GM21447 (cell line): Measurements from ENCODE around the gene MBD5.

ENCODE experiments used
- ATAC-seq: cut with Tn5 transposase; IDR thresholded peaks from one replicate; pipeline ENCODE4 v1.9.1; 2021; ENCODE audit not compliant: unreplicated experiment

The MBD5 gene

DNA sequence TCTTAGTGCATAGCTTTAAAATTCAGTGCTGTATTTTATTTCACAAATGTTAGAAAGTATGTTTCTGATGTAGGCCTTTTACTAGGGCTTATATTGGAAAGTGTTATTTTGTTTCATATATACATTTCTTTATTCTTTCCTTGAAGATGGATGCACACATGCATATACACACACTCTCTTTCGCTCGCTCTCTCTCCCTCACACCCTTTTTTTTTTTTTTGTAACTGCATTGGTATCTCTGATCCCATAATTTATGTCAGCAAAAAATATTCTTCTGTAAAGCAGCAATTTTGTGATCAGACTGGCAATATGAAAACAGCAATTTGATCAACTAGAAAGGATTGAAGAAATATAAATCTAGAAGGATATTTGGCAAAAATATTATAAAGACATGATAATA lies 2.0 kb downstream of the MBD5 start:
- no peak for ATAC-seq

DNA sequence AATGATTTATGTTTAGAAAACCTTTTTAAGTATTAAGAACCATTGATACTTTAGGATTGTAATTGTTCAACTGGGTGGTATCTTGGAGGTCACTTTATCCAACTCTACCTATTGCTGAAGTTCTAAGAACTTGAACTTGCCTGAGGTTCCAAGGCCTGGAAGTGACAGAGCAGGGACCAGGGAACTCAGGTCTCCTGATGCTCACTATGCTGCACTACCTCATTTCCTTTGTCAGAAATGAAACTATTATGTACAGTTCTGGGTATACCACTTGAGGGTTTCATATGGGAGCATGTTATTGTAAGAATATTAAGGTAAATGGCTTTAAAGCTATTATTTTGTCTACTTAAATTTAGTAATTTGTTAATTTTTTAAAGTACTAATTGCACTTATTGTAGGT lies 3.0 kb downstream of the MBD5 start:
- ATAC-seq, result peak; percentile 32

DNA sequence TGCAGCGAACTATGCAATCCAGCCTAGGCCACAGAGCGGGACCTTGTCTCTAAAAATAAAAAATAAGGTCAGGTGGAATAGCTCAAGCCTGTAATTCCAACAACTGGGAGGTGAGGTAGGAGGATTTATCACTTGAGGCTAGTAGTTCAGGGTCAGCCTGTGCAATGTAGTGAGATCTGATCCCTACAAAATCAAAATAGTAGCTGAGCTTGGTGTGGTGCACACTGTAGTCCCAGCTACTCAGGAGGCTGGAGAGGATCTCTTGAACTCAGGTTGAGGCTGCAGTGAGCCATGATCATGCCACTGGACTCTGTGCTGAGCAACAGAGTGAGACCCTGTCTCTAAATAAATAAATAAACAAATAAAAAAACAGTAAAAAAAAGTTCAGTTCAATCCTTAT lies 5.7 kb downstream of the MBD5 start:
- ATAC-seq, result no peak

DNA sequence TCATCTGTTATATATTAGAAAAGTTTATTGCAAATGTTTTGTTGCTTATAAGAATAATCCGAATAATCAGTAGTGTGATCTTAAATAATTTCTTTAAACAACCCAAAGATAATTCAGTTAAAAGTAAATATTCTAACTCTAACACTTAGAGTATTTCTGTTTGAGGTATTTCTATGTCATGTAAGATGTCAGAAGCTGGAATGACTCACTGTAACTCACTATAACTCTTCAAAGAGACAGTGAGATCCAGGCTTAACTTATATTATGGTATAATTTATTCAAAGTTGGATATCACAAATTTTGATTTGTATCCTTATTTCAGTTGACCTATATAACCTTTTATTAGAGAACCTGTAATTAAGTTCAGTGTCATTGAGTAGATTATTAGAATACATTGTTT lies 6.9 kb downstream of the MBD5 start:
- no peak for ATAC-seq

DNA sequence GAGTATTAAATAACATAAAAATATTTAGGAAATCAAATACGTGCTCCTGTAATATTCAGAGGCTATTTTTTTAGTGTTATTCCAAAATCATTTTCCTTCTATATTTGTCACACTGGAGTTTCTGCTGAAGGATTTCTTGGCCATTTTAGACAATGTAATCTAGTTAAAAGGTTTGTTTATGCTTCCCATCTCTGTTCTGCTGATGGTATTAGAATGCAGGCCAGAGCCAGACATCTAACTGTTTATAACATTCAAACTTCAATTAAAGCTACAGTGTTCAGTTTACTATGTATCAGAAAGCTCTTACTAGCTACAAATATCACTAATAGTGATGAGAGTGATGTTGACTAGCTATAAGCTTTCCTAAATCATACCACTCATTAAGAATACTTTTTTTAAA lies 7.9 kb downstream of the MBD5 start:
- no peak for ATAC-seq

DNA sequence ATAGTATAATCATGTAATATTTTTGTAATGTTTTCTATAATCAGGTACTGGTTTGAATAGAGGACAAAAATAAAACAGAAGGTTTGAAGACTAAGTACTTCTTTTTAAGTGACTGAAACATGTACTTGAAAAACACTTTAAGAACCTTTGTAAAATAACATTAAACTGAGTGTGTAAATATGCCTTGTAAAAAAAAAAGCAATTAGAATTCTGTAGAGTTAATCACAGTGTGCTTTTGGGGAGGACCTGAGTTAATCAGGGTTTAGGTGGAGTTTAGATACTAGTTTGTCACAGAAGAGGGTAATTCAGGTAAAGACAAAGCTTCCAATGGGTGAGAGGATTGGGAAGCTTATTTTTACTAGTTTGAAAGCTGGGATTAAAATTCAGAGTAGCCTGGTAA lies 10.3 kb downstream of the MBD5 start:
- no peak for ATAC-seq

DNA sequence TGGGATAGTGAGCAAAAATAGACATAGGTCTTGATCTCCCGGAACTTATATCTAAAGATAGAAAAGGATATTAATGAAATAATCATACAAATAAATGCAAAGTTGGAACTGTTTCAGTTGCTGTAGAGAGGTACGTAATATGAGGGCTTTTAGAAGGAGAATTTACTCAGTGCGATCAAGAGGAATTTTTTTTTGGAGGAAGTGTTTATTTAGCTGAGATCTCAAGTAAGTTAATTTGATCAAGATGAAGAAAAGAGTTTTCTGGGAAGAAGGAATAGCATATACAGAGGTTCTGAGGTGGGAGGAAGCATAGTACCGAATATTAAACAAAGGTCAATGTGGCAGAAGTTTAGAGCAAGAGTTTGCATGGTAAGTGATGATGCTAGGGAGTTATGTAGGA lies 11.3 kb downstream of the MBD5 start:
- ATAC-seq, result no peak

DNA sequence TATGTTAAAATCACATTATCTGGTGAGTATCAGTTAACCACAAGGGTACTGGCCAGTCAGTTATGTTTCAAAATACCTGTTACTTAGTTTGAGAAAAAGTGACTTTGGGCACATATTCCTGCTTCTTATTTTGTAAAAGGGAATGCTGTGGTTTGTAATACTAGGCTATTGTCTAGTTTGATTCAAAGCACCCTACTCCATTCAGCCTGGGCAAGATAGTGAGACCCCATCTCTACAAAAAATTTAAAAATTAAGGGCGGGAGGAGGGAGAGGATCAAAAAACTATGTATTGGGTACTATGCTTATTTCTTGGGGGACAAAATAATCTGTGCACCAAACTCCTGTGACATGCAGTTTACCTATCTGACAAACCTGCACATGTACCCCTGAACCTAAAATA lies 18.9 kb downstream of the MBD5 start:
- ATAC-seq, result no peak

DNA sequence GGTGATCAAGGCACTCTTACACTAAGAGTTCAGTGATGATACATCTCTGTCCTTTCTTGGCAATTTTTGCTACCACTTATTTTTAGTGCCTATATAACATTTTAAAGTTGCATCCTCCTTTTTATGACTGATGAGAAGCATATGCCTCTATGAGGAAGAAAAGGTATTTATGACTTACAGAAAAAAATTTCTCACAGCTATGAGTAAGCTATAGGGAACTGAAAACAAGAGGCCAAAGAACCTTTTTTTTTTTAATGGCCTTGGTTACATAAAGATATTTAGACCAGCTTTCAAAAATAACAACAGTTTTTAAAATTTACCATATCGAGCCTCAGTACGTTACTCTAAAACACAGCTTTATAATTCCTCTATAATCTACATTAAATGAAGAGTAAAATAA lies 21.3 kb downstream of the MBD5 start:
- ATAC-seq, result peak; percentile 78

DNA sequence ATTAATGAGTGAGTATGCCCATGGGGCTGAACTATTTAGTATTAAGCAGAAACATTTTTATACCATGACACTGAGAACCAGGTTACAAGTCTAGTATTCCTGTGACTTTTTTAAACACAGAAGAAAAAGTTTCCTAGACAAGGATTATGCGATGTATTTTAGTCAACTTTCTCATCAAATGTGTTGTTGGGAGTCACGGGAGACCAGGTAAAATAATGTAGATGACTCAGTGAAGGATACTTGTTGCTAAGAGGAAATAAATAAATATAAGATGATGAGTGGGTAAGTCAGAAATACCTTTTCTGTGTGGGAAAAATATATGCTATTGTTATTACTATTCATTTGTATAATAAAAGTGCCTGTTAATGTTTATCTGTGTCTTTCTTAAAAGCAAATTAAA lies 23.4 kb downstream of the MBD5 start:
- no peak for ATAC-seq

DNA sequence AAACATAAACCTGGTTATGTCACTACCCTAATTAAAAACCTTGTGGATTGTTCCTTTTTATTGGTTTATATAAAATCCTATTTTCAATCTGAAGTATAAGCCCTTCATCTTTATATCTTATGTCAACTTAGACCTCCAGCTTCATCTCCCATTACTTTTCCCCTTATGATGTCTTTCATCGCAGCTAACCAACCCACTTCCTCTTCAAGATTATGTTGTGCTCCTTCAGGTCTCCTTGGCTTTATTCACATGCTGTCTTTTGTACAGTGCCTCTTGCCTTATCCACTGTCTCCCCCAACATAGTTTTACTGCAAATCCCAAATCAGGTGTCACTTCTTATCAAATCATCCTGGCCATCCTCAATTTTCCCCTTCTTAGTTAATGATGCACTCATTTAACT lies 25.9 kb downstream of the MBD5 start:
- no peak for ATAC-seq

DNA sequence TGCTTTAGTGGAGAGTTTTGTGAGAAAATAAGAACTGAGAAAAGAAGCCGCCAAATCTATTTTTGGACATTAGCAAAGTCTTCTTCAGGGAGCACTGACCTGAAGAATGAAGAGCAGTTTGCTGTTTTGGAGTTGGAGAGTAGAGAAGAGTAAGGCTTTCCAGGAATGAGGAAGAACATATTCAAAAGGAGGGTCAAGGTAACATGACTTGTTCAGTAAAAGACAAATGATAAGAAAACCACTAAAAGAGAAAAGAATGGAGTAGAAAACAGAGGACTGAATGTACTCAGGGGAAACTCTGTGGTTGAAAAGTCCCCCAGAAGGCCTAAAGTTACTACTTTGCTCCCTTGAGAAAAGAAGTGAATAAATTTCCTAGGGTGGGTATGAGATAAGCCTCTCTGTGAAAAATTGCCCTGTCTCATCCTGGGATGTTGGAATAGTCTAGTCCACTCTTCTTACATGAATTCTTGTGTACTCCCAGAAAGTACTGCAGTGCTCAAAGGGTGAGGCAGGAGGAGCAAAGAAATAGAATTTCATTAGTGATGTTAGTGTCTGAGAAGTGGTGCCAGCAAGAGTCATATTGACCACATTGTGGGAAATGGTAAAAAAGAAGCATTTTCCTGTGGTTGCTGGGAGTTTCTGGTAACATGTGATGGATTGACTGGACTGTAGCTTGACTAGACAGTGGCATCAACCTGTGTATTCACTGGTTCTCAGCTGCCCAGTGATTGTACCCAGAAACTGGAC lies 27.8 kb downstream of the MBD5 start:
- peak; percentile 66 for ATAC-seq

DNA sequence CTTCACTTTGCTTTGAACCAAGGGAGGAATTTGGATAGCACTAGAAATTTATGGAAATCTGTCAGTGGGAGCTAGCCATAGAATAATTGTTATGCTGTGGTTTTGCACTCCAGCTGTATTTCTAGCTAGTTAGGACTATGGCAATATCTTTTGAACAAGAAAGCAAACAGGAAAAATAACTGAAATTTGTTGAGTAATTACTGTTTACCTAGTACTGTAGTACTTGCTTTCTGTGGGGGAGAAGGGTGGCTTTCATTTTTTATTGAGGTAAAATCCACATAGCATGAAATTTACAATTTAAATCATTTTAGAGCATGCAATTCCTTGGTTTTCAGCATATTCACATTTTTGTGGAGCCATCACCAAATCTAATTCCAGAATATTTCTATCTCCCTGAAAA lies 28.4 kb downstream of the MBD5 start:
- peak; percentile 7 for ATAC-seq

DNA sequence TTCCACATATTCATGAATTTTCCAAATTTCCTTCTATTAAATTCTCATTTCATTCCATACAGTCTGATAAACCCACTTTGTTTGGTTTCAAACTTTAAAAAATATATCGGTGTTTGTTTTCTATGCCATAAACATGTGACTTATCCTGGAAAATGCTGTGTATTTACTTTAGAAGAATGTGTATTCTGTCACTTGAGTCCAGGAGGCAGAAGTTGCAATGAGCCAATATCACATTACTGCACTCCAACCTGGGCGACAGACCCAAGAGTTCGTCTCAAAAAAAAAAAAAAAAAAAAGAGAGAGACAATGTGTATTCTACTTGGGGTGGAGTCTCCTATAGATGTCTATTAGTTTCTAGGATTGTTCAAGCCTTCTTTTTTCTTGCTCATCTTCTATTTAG lies 31.8 kb downstream of the MBD5 start:
- no peak for ATAC-seq

DNA sequence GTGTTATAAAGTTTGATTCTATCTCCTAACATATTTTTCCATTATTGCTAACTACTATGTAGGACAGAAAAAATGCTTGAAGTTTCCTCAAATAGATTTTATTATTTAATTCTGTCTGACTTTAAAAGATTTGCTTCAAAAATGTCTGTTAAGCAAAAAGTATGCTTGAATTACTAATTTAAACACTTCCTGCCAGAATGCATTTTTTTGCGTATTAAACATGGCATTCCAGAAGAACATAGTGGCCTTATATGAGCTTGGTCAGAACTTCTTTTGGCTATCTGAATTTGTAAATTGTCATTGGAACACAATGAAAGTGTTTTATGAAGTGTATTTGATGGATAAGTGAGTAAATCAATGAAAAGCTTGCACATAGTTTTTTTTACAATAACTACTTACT lies 37.8 kb downstream of the MBD5 start:
- no peak for ATAC-seq

DNA sequence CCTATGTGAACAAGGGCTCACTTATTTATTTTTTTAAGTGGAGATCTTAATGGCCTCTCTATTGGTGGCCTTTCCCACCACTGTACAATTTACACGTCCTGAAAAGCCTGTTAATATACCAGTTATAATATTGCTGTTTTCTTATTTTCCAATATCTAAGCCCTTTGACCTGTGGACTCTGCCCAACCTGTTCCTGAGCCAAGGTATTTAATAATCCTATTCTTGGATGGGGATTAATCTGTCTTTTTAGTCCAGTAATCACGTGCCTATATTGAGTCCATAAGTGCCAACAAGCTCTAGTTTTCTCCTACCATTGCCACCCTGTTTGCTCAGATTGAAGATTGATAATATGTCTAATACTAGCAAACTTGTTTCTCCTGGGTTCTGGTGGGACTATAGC lies 42.7 kb downstream of the MBD5 start:
- no peak for ATAC-seq

DNA sequence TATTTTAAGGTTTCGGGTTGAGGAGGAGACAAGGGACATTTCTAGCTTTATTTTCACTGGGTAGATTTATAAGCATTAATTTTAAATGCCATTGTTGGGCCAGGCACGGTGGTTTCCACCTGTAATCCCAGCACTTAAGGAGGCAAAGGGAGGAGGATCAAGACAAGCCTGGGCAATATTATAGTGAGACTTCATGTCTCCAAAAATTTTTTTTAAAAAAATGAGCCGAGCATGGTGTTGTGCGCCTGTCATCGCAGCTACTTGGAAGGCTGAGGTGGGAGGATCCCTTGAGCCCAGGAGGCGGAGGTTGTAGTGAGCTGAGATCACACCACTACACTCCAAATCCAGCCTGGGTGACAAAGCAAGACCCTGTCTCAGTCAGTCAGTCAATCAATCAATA lies 45.0 kb downstream of the MBD5 start:
- no peak for ATAC-seq

DNA sequence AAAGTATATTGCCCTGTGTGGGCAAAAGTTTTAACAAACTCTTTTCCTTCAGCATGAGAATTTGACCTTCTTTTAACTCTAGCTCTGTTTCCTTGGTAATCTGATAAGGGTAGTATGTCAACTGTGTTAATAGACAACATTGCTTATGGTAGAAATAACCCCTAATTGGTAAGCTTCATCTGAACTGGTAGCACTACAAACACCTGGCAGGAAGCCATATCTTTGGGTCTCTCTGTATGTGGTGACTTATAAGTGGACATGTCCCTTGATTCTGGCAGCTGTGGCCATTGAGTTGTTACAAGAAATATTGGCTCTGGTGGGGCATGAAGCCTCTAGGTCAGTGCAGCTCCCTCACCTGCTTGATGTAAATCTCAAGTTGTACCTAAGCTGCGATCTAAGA lies 46.9 kb downstream of the MBD5 start:
- ATAC-seq, result no peak

DNA sequence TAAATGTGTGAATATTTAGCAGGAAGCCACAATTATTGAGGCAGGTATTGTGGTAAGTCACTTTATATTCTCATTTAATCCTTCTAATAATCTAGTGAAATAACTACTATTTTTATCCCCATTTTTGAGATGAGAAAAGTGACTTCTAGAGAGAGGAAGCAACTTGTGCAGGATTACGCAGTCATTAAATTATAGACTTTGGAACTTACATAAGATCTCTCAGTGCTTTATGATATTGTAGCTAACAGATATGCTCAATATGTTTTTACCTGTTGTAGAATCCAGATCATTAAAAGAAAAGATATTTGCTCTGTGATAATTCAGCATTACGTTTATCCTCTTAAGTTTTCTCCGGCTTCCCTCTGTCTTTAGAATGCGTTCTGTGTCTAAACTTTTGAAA lies 50.5 kb downstream of the MBD5 start:
- no peak for ATAC-seq

DNA sequence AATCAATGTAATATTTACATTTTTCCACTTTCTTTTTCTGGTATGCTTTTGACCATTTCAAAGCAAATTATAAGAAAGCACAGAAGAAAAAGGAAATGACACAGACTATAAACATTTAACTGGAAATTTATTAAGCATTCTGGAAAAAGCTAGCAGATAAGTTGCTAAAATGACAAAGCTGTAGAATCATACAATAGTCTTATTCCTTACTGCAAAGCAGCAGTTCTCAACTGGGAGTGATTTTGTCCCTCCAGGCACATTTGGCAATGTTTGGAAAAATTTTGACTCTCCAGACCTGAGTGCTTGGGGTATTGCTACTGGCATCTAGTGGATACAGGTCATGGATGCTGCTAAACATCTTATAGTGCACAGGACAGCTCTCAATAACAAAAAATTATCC lies 75.1 kb downstream of the MBD5 start:
- ATAC-seq, result no peak

DNA sequence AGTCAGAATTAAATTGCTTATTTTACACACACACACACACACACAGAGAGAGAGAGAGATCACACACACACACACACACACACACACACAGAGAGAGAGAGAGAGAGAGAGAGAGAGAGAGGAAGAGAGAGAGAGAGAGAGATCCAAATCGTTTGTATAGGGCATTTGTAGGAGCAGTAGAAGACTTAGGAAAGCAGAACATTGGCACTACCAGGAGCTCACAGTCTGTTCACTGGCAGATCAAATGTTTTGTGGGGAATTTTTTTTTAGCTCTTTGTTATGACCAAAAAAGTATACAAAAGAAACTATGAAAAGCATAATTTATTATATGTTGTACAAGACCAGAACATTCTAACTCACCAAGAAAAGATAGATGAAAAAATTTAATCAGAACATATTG lies 81.8 kb downstream of the MBD5 start:
- ATAC-seq, result no peak

DNA sequence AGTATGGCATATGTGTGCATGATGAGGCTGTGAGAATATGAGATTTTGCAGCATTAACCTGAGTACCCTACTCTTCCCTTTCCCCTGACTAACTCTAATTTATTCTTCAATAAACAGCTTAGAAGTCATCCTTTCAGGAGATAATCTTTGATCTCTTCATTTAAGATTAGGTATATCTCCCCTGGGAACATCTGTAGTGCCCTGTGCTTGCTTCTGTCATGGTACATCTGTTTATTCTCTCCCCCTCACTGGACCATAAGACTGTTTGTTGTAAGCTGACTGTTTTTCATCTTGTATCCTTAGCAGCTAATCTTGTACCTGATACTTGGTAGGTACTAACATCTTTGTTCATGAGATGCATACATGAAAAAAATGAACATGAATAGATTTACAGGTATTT lies 83.1 kb downstream of the MBD5 start:
- no peak for ATAC-seq

DNA sequence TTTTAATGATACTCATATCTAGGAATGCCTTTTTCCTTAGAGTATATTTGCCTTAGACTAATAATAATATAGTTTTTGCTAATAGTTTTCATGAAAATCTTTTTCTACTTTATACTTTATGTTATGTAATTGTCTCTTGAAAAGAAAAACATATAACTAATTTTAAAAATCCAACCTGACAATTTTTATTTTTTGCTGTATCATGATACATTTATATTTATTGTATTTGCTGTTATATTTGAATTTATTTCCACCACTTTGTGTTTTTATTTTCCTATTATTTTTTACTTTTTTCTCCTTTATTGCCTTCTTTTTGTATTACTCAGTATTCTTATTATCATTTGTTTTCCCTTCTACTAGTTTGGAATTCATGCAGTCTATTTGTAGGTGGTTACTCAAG lies 85.4 kb downstream of the MBD5 start:
- ATAC-seq, result no peak

DNA sequence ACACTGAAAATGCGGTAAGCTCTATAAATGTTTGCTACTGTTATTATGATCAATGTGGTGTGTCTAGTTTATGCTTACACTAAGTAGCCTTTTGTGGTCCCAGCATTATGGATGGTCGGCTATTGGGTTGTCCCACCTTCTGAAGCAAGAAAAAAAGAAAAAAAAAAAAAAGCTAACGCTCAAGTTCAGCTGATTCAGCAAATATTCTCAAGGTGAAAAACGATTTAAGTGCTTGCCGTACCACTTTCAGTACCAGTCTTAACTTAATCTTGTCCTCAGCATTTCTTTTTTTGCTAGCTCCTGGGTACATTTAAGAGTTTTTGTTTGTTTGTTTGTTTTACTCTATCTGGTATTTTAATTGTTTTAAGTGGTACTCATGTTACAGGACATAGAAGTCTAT lies 87.5 kb downstream of the MBD5 start:
- ATAC-seq, result no peak
